GM18526 (cell line): ENCODE results near the gene BCAS3.

Experiments
- POLR2A ChIP-seq: IDR thresholded peaks from 3 replicates; pipeline ENCODE4 v1.6.1; 2011; ENCODE audit not compliant: insufficient read length; ENCODE audit errors: extremely low read depth

BCAS3 gene

DNA sequence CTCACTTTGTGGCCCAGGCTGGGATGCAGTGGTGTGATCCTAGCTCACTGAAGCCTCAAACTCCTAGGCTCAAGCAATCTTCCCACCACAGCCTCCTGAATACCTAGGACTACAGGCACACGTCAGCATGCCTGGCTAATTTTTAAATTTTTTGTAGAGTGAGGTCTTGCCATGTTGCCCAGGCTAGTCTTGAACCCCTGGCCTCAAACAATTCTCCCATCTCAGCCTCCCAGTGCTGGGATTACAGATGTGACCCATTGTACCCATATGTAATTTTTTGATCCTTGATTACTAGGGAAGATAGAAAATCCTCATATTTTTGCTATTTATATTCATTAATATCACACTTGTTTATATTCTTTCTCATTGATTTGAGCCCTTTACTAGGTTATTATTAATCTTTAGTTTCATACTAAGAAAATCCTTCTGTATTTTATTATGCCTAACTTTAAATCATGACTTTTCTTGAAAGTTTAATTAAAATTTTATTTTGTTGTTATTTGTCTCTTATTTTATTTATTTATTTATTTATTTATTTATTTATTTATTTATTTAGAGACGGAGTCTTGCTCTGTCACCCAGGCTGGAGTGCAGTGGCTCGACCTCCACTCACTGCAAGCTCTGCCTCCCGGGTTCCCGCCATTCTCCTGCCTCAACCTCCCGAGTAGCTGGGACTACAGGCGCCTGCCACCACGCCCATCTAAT lies 75.4 kb downstream of the BCAS3 start:
- no peak for TF ChIP-seq POLR2A

DNA sequence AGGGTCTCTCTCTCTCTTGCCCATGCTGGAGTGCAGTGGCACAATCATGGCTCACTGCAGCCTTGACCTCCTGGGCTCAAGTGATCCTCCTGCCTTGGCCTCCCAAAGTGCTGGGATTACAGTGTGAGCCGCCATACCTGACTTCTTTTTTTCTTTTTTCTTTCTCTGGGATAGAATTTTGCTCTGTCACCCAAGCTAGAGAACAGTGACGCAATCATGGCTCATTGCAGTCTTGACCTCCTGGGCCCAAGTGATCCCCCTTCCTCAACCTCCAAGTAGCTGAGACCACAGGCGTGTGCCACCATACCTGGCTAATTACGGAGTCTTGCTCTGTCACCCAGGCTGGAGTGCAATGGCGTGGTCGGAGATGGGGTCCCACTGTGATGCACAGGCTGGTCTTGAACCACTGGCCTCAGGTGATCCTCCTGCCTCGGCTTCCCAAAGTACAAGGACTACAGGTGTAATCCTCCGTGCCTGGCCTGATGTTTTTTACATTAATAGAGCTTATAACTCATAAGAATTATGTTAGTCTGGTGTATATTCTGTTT lies 76.5 kb downstream of the BCAS3 start:
- no peak for TF ChIP-seq POLR2A

DNA sequence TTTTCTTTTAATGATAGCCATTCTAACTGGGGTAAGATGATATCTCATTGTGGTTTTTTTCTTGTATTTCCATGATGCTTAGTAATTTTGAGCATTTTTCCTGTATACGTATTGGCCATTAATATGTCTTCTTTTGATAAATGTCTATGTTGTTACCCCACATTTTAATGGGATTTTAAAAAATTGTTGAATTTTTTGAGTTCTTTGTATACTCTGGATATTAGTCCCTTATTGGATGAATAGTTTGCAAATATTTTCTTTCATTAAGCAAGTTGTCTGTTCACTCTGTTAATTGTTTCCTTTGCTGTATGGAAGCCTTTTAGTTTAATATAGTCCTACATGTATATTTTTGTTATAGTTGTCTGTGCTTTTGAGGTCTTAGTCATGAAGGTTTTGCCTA lies 79.8 kb downstream of the BCAS3 start:
- no peak for TF ChIP-seq POLR2A

DNA sequence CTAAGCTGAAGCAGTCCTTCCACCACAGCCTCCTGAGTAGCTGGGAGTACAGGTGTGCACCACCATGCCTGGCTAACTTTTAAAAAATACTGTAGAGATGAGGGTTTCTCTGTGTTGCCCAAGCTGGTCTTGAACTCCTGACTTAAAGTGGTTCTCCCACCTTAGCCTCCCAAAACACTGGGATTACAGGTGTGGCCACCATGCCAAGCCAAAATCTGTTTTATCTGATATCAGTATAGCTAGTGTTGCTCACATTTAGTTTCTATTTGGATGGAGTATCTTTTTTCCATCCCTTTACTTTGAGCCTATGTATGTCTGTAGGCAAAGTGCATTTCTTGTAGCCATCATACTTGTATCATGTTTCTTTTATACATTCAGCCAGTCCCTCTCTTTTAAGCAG lies 82.1 kb downstream of the BCAS3 start:
- no peak for TF ChIP-seq POLR2A

DNA sequence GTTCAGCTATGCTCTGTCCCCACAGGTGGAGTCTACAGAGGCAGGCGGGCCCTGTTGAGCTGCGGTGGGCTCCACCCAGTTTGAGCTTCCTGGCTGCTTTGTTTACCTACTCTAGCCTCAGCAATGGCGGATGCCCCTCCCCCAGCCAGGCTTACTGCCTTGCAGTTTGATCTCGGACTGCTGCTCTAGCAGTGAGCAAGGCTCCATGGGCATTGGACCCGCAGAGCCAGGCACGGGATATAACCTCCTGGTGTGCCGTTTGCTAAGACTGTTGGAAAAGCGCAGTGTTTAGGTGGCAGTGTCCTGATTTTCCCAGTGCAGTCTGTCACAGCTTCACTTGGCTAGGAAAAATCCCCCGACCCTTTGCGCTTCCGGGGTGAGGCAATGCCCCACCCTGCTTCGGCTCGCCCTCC lies 89.1 kb downstream of the BCAS3 start:
- no peak for TF ChIP-seq POLR2A

DNA sequence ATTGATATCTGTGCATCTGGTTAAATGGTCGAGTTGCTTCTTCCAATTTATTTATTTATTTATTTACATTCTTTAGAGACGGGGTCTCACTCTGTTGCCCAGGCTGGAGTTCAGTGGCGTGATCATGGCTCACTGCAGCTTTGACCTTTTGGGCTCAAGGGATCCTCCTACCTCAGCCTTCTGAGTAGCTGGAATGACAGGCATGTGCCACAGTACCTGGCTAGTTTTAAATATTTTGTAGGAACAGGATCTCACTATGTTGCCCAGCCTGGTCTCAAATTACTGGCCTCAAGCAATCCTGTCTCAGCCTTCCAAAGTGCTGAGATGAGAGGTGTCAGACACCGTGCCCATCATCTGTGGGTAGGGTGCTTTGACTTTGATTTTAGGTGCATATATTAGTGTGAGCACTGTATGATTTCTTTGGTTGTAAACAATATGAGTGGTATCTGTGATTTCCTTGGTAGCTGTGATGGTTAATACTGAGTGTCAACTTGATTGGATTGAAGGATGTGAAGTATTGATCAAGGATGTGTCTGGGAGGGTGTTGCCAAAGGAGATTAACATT lies 90.2 kb downstream of the BCAS3 start:
- TF ChIP-seq POLR2A, result no peak

DNA sequence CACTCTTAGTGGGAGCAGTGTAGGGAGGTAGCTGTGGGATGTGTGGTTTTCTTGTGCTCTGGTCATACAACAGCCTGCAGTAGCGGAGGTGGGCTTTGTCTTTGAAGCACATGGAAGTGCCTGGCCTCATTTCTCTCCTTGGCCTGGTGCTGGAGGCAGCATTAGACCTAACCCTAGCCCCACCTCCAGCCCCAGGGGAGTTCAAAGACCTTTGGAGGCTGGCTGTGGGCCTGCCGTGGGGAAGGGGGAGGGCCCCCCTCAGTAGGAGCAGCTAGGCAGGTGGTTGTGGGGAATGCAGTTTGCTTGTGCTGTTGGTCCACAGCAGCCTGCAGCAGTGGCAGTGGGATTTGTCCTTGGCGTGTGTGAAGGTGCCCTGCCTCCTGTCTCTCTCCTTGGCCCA lies 91.7 kb downstream of the BCAS3 start:
- TF ChIP-seq POLR2A, result no peak

DNA sequence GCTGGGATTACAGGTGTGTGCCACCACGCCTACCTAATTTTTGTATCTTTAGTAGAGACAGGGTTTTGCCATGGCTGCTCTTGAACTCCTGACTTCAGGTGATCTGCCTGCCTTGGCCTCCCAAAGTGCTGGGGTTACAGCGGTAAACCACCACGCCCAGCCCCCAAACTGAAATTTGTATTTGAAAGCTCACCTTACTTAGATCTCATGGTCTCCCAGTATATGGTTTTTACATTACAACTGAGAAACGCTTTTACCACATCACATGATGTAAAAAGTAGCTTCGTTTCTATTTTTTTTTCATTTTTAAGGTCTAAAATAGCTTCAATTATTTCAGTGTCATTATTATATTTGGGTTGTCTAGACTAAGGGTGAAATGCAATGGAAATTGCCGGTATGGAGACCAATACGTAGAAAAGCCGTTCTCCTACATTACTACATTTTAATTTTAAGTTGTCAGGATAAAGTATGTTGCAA lies 93.3 kb downstream of the BCAS3 start:
- no peak for TF ChIP-seq POLR2A

DNA sequence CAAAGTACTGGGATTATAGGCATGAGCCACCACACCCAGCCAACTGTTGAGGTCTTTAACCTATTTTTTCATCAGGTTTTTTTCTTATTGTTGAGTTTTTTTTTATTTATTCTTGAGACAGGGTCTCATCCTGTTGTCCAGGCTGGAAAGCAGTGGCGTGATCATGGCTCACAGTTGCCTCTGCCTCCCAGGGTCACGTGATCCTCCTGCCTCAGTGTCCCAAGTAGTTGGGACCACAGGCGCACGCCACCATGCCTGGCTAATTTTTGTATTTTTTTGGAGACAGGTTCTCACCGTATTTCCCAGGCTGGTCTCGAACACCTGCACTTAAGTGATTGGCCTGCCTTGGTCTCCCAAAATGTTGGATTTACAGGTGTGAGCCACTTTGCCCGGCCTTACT lies 95.9 kb downstream of the BCAS3 start:
- no peak for TF ChIP-seq POLR2A

DNA sequence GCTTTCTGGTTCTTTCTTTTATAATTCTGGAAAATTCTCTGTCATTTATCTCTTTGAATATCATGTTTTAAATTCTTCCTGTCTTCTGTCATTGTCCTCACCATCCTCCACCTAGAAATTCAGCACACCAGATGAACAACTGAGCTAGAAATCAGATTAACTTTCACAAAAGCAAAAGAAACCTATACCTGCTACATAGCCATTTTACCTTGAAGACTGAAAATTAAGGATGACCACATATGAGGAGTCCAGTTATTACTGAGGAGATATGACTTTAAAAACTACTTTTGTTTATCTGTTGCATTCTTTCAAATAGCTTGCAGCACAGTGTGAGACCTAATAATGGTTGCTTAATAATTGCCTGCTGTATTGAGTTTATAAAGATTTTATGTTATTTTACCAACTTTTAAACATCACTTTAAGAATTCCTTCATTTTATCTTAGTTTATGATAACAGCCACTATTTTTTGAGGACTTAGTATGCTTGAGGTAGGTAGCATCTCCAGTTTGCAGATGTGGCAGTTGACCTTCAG lies 104.3 kb downstream of the BCAS3 start:
- no peak for TF ChIP-seq POLR2A

DNA sequence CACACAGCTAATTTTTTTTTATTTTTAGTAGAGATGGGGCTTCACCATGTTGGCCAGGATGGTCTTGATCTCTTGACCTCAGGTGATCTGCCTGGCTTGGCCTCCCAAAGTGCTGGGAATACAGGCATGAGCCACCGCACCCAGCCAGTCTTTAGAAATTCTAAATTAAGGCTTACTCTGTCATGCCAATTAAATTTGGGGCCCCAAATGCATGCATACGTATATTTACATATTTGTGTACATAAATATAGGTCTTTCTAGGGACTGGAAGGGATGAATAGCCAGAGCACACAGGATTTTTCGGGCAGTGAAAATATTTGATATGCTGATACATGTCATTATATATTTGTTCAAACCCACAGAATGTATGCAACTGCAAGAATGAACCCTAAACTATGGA lies 105.1 kb downstream of the BCAS3 start:
- no peak for TF ChIP-seq POLR2A

DNA sequence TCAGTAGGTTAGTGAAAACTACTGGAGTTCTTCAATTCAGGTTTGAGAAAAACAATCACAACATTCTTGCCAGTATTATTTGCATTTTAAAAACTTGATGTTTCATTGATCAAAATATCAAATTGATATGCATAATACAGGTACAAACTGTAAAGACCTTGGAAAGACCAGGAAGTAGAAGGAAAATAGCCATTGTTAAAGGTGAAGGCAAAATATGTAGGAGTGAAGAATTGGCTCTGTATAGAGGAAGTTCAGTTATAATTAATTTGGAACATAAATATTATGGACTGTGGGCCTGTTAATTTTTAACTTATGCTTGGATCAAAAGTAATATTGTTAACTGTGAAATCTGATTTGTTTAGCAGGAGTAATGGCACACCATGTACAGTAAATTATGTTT lies 112.6 kb downstream of the BCAS3 start:
- no peak for TF ChIP-seq POLR2A

DNA sequence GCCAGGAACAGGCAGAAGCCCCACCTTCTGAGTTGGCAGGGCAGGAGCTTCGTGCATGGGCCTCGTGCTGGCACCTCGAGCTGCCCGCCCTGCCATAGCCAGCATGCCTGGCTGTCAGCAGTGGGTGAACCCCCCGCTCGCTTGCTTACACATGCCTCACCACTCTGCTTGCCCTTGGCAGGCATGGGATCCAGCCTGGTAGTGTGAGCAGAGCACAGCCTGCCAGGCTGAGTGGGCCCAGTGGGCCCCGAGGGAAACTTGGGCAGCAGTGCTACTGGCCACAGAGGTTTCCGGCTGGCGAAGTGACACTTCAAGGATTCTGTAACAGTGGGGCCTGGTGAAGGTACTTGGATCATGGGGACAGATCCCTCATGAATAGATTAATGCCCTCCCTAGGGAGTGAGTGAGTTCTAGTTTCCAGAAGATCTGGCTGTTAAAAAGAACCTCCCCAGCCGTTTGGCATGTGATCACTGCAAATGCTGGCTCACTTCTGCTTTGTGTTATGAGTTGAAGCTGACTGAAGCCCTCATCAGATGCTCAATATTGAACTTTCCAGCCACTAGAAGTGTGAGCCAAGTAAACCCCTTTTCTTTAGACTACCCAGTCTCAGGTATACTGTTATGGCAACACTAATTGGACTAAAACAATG lies 114.7 kb downstream of the BCAS3 start:
- no peak for TF ChIP-seq POLR2A

DNA sequence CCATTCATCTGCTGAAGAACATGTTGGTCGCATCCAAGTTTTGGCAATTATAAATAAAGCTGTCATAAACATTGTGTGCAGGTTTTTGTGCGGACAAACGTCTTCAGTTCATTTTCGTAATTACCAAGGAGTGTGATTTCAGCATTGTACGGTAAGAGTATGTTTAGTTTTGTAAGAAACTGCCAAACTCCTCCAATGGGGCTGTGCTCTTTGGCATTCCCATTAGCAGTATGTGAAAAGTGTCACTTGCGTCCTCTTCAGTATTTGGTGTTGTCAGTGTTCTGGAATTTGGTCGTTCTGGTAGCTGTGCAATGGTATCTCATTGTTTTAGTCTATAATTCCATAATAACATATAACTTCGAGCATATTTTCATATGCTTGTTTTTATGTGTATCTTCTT lies 120.9 kb downstream of the BCAS3 start:
- no peak for TF ChIP-seq POLR2A

DNA sequence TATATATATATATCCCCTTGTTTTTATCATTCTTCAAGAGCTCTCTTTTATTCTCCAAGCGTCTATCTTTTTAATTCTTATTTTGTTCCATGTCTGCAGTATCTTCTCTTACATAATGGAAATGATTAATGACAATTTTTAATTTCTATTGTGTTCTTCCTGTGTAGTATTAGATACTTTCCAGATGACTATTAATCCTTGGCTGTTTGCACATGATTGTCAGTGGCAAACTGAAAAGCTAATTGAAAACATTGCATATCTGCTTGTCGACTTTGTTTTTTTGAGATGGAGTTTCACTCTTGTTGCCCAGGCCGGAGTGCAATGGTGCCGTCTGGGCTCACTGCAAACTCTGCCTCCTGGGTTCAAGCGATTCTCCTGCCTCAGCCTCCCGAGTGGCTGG lies 124.7 kb downstream of the BCAS3 start:
- TF ChIP-seq POLR2A, result no peak

DNA sequence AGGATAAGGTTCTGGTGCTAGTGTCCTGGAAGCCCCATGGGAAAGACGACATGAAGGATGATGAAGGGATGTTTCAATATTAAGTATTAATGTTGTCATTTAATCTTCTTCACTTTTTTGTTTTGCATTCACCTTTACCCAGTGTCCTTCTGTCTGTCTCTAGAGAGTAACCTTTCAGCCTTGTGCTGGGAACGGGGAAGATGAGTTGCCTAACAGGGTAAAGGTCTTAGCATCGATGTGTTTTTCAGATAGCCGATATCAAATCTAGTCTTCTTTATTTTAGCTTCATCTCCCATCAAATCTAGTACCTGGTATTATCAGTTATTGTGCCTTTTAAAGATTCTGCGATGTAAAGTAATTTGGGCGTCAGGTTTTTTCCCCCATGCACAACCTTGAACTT lies 125.4 kb downstream of the BCAS3 start:
- no peak for TF ChIP-seq POLR2A
